Dedifferentiated amniotic fluid mesenchymal stem cell (primary cell): ENCODE results near the gene TBC1D20.
"Not testable (repeated sequence)": the region's sequence is repeated elsewhere in the genome, so short reads cannot be mapped to it uniquely, and the experiment has no call there.

Experiments used
- DNase-seq: peaks from one replicate; pipeline ENCODE4 v3.0.0-alpha.2; 2016; ENCODE audit errors: extremely low spot score

Gene TBC1D20

GRCh38 chr20:476561-477249, 14.4 kb upstream of the TBC1D20 start:
- not testable (repeated sequence) for DNase-seq

DNA sequence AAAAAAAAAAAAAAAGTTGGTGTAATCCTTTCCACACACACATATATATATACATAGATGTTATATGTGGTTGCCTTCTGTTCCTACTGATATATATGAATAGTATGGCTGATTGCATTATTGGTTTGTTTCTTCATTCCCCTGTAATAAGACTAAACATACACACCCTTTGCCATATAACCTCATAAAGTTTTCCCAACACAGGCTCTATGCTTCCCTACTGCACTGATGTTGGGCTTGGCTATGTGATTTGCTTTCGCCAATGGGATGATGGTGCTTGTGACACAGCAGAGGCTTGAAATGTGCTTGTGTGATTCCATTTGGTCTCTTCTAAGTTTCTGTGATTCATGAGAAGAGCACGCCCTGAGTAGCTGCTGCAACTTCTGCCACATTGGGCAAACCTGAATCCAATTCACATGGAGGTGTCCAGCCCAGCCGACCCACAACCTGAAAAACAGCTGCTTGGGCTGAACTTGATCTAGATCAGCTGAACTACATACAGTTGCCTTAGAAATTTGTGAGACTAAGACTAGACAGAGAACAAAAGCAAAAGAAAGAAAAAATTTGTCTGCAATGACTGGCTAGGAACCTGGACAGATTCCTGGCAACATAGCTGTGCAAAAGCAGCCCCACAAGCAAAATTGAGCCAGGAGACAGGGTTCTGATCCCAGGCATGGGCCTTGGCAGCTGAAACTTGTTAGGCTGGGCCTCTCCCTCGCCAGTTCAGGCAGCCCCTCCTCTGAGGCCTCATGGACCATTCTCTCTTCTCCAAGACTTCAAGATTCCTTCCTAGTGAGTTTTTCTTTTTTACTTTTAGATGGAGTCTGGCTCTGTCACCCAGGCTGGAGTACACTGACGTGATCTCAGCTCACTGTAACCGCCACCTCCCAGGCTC, 13.4 kb upstream of the TBC1D20 start:
- DNase-seq: no peak

DNA sequence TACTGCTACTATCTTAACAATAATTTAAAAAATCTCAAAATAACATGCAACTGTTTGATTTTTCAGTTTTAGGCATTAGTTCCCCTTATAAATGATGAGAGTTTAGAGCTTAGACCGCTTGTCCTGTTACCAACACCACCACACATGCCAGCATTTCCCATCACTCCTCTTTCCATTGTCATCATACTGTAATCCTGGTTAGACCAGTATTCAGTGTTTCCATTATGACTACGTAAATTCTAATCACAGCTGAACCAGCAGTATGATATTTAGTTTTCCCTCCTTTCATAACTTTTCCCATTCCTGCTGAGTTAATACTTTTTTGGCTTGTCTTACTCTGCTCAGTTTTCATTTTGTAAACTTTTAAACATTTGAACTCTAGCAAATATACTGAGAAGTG, 12.2 kb upstream of the TBC1D20 start:
- no peak for DNase-seq

- DNase-seq: no peak
Observed at GRCh38 chr20:472889-473292, 10.6 kb upstream of the TBC1D20 start.

GRCh38 chr20:472137-472846, 10.0 kb upstream of the TBC1D20 start:
- DNase-seq: no peak

DNA sequence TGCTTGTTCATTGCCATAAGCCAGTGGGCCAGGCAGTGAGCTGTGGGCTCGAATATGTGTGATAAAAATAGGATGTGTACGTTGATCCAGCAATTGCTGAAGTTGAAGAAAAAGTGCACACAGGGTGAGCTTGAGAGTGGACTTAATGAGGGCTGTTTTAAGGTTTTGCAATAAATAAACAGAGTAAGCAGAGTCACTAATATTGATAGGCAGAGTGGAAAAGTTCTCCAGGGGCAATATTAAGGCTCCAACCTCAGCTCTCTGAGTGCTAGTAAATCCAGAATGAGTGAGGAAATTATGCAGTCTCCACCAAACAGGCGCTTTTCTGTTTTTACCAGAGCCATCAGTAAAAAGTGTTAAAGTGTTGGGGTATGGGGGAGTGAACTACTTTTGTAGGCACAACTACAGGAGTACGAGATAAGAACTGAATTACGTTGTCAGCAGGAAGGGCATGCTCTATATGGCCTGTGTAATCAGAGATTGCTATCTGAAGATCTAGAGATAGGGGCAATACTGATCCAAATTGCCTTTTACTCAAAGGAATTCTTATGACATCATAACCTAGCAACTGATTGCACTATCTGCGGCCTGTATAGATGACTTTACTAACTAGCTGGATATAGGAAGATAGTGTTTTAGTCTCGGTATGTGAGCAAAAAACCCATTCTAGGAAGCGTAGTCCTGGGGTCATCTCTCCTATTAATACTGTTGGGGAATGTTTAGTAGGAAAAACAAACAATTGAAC, 7.6 kb upstream of the TBC1D20 start:
- DNase-seq: no peak

DNA sequence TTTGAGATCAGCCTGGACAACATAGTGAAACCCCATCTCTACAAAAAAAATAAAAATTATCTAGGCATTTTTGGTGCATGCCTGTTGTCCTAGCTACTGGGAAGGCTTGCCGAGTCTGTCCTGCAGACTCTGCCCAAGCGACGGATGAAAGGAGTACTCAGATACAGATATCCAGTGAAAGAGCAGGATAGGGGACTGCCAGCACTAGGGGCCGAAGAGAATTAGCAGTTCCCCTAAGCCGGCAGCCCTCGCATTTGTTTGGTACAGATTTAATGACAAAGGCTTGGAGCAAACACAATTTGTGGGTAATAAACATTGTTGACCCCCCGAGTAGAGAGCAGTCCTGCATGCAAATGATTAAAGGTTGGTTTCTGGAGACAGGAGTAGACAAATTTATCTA, 5.4 kb upstream of the TBC1D20 start:
- DNase-seq: no peak

- no peak for DNase-seq
Observed at GRCh38 chr20:461254-462198, 807 bp downstream of the TBC1D20 start.

DNA sequence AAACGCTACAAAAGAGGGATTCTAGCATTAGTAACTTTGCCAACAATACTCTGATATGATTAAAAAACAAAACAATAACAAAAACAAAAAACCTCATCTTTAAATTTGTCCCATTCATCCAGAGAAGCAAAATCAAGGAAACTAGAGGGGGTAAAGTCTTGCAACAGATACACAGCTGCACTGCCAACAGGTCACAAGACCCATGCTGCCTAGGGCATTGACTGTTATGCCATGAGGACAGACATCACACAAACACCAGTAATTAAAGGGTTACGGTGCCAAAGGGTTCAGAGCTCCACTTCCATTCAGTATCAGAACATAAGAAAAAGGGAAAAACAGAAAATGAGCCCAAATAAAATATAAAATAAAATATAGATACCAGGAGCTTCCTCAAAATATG, 1.6 kb downstream of the TBC1D20 start:
- no peak for DNase-seq

- no peak for DNase-seq
Observed at GRCh38 chr20:460180-460579, 2.2 kb downstream of the TBC1D20 start.

DNA sequence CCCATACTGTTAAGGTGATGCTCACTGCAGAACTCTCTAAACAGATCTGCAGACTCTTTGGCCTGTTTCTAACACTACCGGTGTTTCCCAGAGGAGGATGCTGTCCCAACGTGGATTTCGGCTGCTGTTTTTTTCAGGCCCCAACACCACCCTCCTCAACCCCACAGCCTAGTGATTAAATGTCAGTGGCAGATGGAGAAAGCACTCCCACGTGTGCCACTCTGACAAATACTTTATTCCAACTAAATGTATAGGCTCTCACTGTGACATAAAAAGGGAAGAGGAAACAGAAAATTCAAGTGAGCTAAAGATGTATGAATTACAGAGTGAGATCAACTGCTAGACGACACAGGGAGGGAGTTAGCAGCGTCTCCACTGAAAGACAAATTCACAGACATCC, 3.6 kb downstream of the TBC1D20 start:
- DNase-seq: no peak

DNA sequence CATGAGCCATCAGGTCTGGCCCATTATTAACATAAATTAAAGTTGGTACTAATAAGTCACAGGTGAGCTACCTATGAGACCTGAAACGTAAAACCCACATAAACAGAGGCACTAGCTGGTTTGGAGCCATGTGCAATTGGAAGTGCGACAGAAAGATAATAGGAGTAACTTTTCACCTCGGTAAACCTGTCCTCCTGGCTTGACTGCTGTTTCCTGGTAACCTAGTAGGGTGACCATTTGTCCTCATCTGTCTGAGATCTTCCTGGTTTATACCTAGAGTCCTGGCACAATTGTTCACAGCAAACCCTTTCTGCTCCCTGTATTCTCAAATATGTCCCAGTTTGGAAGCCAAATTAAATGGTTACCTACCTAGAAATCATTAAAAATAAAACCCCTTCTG, 7.4 kb downstream of the TBC1D20 start:
- no peak for DNase-seq

DNA sequence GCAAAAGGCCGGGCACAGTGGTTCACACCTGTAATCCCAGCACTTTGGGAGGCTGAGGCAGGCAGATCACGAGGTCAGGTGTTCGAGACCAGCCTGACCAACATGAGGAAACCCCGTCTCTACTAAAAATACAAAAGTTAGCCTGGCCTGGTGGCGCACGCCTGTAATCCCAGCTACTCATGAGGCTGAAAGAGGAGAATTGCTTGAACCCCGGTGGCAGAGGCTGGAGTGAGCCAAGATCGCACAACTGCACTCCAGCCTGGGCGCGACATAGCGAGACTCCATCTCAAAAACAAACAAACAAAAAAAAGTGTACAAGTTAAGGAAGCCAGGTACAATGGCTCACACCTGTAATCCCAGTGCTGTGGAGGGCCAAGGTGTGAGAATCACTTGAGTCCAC, 10.3 kb downstream of the TBC1D20 start:
- DNase-seq: not testable (repeated sequence)

DNA sequence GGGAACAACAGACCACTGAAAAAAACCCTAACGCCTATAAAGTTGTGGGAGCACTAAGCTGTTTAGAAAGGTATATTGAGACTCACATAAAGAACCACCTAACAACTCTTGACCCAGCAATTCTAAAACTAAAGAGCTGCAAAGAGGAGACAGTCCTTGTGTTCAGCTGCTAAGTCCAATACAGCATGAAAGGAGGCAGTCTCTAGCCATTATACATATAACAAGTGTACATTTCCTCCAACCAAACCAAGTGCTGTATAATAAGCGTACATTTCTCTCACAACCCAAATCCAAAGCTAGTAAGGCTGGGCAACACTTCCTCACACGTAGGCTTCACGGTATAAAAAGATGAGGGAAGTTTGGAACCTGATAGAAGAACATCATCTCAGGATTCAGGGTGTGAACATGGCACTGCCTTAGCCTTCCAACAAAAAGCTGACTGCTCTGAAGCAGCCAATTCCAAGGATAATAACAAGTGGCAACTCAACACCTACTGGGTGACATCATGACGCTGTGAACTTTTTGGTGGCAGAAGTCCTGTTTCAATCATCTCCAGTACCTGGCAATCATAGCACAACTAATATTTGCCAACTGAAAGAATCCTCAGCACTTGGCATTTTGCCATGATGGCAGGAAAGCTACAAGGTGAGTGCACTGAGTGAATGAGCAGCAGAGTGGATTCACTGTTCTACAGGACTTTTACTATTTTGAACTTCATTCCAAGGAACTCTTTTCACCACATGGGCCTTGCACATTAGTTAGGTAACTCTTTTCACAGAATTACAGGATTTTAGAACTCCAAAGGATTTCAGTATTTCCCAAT, 16.6 kb downstream of the TBC1D20 start:
- no peak for DNase-seq

- DNase-seq: no peak
Observed at GRCh38 chr20:444862-445426, 17.4 kb downstream of the TBC1D20 start.

GRCh38 chr20:444117-444516, 18.2 kb downstream of the TBC1D20 start:
- DNase-seq: no peak

GRCh38 chr20:443223-443775, 19.0 kb downstream of the TBC1D20 start:
- DNase-seq: no peak

DNA sequence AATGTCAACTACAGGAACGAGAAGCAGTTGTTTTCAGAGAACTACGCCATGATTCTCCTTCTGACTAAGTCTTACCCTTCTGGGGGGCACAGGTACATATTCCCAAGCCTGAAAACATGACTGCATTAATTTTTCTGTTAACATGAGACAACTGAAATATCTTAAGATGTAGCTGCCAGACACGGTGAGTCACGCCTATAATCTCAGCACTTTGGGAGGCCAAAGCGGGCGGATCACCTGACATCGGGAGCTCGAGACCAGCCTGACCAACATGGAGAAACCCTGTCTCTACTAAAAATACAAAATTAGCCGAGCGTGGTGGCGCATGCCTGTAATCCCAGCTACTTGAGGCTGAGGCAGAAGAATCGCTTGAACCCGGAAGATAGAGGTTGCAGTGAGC, 21.7 kb downstream of the TBC1D20 start:
- no peak for DNase-seq

- DNase-seq: no peak
Observed at GRCh38 chr20:440148-440547, 22.2 kb downstream of the TBC1D20 start.
